HG02973 (cell line): Measurements from ENCODE around the gene RSPH6A.
A peak's percentile ranks its signal among the peaks of the same experiment; 100 is the strongest.
"Not testable (repeated sequence)": the region's sequence is repeated elsewhere in the genome, so short reads cannot be mapped to it uniquely, and the experiment has no call there.

ENCODE experiments used
- ATAC-seq: cut with Tn5 transposase; IDR thresholded peaks from one replicate; pipeline ENCODE4 v1.9.1; 2021; ENCODE audit warnings: moderate library complexity; ENCODE audit not compliant: unreplicated experiment

Gene RSPH6A

DNA sequence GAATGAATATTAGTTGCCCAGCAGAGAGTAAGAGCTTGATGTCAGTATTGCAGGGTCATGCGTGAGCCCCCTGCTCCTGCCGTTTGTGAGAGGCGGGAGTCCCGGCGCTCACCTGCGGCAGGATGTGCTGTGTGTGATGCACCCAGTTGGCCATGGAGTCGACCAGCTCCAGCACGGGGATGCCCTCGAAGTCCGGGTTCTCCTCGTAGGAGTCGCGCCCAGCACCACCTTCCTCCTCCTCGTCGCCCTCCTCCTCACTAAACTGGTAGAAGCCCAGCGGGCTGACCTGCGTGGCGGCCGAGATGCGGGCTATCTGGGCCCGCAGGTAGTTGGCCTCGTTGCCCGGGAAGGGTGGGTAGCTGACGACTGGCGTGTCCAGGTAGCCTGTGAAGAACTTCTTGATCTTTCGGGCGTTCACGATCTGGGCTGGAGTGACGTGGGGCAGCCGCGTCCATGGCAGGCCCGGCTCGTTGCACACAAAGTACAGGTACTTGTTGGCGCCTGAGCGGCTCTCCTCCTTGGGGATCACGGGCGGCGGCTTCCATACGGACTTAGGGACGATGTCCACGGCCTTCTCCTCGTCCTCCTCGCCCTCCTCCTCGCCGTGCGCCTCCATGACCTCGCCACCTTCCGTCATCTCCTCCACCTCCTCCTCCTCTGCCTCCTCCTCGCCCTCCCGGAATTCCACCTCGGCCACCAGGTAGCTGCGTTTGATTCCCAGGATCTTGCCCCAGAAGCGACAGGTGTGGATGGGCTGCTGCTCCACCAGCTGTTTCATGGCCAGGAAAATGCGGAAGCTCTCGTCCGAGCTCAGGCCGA is 10.8 kb downstream of the RSPH6A start:
- ATAC-seq: no peak

DNA sequence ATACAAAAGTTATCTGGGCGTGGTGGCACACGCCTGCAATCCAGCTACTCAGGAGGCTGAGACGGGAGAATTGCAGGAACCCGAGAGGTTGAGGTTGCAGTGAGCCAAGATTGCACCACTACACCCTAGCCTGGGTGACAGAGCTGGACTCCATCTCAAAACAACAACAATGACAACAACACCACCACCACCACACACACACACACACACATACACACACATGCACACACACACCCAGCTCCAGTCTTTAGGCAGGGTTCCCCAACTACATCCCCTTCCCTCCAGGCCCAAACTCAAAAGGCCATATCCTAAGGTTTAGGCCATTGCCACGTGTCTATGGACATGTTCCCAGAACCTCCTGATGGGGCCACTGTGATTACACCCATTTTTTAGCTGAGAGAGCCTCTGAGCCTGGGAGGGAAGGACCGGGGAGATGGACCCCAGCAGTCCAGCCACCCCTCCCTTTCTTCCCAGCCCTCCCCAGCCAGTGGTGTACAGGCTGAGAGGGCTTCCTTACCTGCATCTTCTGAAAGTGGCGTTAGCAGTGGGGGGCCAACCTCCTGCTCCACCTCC is 13.4 kb downstream of the RSPH6A start:
- no peak for ATAC-seq

GRCh38 chr19:45800070-45800553 is 15.0 kb downstream of the RSPH6A start:
- ATAC-seq: no peak

GRCh38 chr19:45799541-45799940 is 15.6 kb downstream of the RSPH6A start:
- not testable (repeated sequence) for ATAC-seq

DNA sequence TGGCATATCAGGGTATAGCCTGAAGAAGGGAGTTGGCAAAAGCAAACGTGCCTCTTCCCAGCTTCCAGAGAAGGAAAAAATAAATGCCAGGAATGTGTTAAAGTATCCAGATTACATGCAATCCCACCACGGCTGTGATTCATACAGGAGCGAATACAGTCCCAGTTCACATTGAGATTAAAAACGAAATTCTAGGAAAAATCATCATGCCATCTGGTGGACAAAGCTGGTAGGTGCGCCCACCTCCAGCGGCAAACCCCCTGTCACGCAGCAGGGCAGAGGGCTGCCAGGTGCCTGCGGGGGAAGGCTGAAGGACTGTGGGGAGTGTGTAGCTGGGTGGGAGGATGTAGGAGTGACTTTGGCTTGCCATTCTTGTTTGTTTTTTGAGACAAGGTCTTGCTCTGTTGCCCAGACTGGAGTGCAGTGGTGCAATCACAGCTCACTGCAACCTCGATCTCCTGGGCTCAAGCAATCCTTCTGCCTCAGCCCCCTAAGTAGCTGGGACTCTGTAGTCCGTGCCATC is 16.1 kb downstream of the RSPH6A start:
- ATAC-seq: no peak

GRCh38 chr19:45794627-45795026 is 20.5 kb downstream of the RSPH6A start:
- no peak for ATAC-seq

DNA sequence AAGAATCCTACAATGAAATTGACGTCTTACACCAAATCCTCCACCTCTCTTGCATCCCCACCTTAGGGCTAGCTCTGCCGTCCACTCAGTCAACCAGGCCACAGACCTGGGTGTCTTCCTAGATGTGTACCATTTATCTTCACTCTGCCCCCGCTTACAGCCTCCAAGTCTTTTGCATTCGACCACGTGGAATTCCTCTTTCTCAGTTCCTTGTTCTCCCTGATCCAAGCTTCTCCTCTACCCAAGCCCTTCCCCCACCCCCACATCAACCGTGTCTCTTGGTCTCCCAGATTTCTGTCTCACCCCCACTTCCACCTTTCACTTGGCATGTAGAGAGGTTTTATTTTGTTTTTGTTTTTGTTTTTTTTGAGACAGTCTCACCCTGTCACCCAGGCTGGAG is 21.2 kb downstream of the RSPH6A start:
- no peak for ATAC-seq

GRCh38 chr19:45793178-45793564 is 21.9 kb downstream of the RSPH6A start:
- ATAC-seq: no peak

DNA sequence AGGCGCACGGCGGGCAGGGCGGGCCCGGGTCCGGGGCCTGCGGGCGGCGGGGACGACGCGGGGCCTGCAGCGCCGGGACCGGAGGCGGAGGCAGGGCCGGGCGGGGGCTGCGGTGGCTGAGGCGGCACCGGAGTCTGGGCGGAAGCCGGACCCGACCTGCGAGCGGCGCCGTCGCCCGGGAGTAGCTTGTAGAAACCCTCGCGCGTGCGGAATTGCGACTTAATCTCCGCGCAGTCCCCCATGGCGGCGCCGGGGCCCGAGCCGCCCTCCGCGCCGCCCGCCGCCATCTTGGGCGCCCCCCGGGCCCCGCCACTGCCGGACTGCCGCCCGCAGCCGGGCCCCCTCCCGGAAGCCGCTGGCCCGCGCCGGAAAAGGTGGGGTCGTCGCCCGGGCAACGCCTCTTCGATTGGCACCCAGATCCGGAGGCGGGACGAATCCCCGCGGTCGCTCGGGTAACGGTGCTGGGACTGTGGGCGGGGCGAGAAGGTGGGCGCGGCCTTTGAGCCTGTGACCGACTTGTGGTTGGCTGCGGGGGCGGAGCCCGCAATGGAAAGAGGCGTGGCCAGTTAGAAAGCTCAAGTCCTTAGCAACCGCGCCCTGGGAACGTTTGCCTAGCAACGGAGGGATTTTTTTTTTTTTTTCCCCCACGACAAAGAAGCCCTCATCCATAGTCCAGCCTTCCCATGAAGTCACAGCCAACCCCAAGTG is 22.5 kb downstream of the RSPH6A start, which contains the start of gene DMWD:
TSS of gene DMWD (minus strand) at position 376 of the 708 bp plus-strand sequence. CDS start at position 287, 89 bp downstream.
- peak; percentile 87 for ATAC-seq

GRCh38 chr19:45791744-45792469 is 23.2 kb downstream of the RSPH6A start:
- ATAC-seq: no peak

DNA sequence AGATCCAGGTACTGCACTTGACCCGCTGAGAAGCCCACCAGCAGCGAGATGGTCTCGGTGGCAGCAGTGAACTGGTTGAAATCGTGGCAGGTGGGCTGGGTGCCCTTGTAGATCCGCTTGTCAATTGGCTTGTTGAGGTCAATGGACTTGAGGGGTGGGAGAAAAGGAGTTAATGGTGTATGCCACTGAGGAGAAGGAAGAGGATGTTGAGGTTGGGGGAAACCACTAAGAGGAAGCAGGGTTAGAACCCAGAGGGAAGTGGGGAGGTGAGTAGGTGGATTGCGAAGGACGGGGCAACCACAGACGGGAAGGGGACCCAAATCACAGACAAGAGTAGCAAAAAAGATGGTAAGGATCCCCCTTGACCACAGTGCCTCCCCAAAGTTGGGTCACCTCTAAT is 24.2 kb downstream of the RSPH6A start:
- no peak for ATAC-seq

DNA sequence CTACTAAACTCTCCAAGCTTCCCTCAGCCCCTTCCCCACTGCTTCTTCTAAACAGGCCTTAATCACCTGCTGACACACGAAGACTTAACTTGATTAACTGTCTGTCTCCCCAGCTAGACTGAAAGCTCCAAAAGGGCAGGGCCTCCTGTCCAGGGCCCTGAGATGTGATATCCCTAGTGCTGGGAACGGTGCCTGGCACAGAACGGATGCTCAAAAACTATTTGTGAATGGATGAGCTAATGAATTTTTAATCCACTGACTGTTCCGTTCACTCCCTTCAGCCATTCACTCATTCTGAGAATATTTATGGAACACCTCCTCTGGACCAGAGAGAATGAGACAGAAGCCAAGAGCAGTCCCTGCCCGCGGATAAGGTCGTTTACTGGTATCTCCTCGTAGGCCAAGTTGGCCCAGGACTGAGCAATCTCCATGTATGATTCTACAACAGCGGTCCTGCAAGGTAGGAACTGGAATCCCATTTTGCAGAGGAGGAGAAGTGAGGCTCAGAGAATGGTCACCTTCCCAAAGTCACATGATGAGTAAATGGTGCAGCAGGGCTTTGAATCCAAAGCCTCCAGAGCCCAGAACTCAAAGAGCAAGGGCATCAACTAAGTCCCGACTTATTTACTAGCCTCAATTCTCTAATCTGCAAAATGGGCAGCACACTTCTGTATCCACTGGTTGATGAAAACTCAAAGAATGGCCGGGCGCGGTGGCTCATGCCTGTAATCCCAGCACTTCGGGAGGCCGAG is 25.9 kb downstream of the RSPH6A start:
- ATAC-seq: no peak

DNA sequence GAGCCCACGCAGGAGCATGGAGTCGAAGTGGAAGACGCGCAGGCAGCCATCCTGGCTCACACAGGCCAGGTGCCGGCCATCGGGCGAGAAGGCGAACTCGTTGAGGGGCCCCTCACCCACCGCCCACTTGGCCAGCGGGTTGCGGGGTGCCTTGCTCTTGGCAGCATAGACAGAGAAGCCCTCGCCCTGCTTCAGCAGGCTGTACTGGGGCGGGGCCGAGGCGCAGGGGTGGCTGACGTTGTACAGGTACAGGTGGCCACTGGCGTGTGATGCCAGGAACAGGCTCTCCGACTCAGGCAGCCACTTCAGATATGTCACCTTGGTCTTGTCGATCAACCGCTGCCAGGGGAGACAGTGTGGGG is 28.6 kb downstream of the RSPH6A start:
- no peak for ATAC-seq

- ATAC-seq: no peak
Observed at GRCh38 chr19:45785781-45786532, 29.2 kb downstream of the RSPH6A start.

DNA sequence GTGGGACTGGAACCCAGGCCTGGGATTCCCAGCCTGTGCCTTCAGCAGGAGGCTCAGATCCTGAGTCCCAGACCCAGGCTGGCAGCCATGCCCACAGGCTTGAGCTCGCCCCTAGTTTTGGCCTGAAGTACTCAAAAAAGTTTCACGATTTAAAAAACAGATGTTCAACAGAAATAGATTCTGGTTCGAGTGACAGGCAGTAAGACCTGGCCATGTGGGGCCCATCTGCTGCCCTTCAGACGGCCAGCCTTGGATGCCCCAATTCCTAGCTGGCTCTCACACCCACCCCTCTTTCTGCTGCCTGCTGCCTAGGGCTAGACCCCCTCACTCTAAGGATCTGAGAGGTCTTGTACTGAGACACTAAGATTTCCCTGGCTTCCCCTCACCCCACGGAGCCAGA is 30.0 kb downstream of the RSPH6A start:
- ATAC-seq: no peak

DNA sequence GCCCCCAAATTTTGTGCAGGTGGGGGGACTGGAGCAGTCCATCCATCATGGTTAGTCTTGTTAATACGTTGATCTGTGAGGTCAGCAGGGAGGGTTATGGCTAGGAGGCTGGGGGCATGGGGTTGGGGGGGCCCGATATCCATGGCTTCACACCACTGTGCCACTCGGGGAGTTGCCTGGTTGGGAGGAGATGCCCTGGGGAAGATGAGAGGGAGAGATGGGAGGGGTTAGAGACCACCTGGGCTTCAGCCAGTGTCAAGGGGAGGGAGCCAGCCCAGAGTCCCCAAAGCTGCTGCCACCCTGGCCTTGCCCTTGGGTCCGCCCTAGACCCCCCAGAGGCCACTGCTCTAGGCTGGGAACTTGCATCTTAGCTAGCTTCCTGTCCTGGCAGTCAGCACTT is 31.0 kb downstream of the RSPH6A start:
- no peak for ATAC-seq

DNA sequence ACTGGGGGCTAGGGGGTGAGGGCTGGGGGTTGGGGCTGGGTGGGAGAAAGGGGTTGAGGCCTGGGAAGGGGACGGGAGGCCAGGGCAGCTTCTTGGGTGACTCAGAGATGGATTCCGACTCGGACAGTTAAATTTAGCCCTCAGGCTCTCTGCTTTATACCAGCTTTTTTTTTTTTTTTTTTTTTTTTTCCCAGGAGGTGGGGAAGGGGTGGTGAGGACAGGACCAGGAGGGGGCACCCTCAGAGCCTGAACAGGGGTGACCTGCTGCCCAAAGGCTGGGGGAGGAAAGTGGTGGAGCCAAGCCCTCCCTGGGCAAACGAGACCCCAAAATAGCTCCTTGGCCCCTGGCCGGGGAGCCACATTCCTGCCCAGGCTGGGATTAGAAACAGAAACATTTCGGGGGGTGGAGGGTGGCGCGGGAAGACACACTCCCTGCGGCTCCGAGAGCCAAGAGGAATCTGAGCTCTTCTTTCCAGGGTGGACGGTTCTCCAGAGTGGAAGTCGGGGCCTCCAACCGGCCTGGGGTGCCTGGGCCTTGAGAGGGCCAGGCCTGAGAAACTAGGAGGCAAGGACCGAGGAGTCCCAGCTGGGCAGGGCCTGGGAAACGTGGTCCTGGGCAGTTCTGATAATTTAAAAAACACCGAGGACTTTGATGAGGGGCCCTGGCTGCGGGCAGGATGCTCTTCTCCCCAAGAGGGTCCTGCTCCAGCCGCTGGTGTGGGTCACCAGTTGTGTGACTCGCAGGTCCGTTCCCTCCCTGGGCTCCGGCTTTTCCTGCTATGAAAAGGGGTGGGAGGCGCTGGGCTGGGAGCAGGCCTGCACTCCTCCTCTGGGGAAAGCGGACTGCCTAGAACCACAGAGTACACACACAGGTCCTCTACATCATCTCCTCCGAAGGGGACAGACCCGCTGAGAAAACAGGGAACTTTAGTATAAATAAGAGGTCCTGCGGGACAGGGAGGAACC is 32.0 kb downstream of the RSPH6A start:
- no peak for ATAC-seq

GRCh38 chr19:45782162-45782691 is 32.9 kb downstream of the RSPH6A start, which contains the start of gene DMPK:
DMPK (minus strand) TSS chr19:45782490; CDS start chr19:45782352, 138 bp downstream.
- no peak for ATAC-seq
